Smooth muscle cell (in vitro differentiated cells): ENCODE data around the gene NDOR1. TPM values are rescaled to one million over a fixed set of nuclear protein-coding genes. Genes with fewer than 3 reads are reported as not detected.

Experiments used
- DNase-seq: peaks from one replicate; lab custom pipeline; 2025; ENCODE audit not compliant: unreplicated experiment; lab: John Stamatoyannopoulos, UW
- H2AFZ ChIP-seq: fragments of 200-600 bp; sonication (generic); 2 replicates; pipeline ENCODE4 v1.6.0; 2016; ENCODE audit warnings: antibody characterized with exemption, low read depth, mild to moderate bottlenecking
- H3F3A ChIP-seq: fragments of 200-600 bp; sonication (generic); 2 replicates; pipeline ENCODE4 v1.6.0; 2017; ENCODE audit warnings: antibody characterized with exemption, low read depth
- H3K27ac ChIP-seq: fragments of 200-600 bp; sonication (generic); 2 replicates; pipeline ENCODE4 v1.5.1; 2016; ENCODE audit warnings: low read depth, mild to moderate bottlenecking
- H3K27me3 ChIP-seq: fragments of 200-600 bp; sonication (generic); 2 replicates; pipeline ENCODE4 v1.6.1; 2016; ENCODE audit warnings: low read depth, mild to moderate bottlenecking
- H3K36me3 ChIP-seq: fragments of 200-600 bp; sonication (generic); 2 replicates; pipeline ENCODE4 v1.5.1; 2016; ENCODE audit warnings: low read depth
- H3K4me1 ChIP-seq: fragments of 200-600 bp; sonication (generic); 2 replicates; pipeline ENCODE4 v1.5.1; 2016; ENCODE audit warnings: low read depth
- H3K4me2 ChIP-seq: fragments of 200-600 bp; sonication (generic); 2 replicates; pipeline ENCODE4 v1.6.0; 2016; ENCODE audit warnings: mild to moderate bottlenecking
- H3K4me3 ChIP-seq: fragments of 200-600 bp; sonication (generic); 2 replicates; pipeline ENCODE4 v1.5.1; 2016; ENCODE audit warnings: mild to moderate bottlenecking
- H3K79me2 ChIP-seq: fragments of 200-600 bp; sonication (generic); 2 replicates; pipeline ENCODE4 v1.6.0; 2016; ENCODE audit warnings: low read depth, mild to moderate bottlenecking
- H3K9ac ChIP-seq: fragments of 200-600 bp; sonication (generic); 2 replicates; pipeline ENCODE4 v1.6.0; 2016; ENCODE audit warnings: low read depth
- H3K9me3 ChIP-seq: fragments of 200-600 bp; sonication (generic); replicated peaks from 2 replicates; pipeline ENCODE4 v1.5.1; 2016; ENCODE audit warnings: low read depth
- H4K20me1 ChIP-seq: fragments of 200-600 bp; sonication (generic); 2 replicates; pipeline ENCODE4 v1.6.0; 2016; ENCODE audit warnings: low read depth
- WGBS: methylation state at CpG from one replicate; pipeline ENCODE4 v1.1.7; 2016; ENCODE audit warnings: low lambda C conversion rate; 5-methylcytosine and 5-hydroxymethylcytosine counted together
- polyA plus RNA-seq: library from polyadenylated mRNA; unstranded; fragments of >200 nt; fragmentation: Nextera tagmentation; extraction: Ambion mirVana; gene quantifications from 2 replicates; pipeline ENCODE4 v1.2.1, GENCODE V29; 2016
- total RNA-seq: library from RNA; depleted of rRNA; stranded (reverse); fragments of >200 nt; gene quantifications from 2 replicates; pipeline ENCODE4 v1.2.3, GENCODE V29; 2014
- TF ChIP-seq, protein P1 (sequence below): fragments of 200-600 bp; sonication (generic); IDR thresholded peaks from 2 replicates; pipeline ENCODE4 v1.5.1; 2017; ENCODE audit warnings: borderline replicate concordance, mild to moderate bottlenecking, antibody characterized with exemption; ENCODE audit not compliant: insufficient read depth, poor library complexity, severe bottlenecking

The NDOR1 gene
- total and polyA plus RNA-seq, 2 experiments from 2014 or later: 6.5 to 7.7 TPM

GRCh38 chr9:137247135-137247915 lies 41.8 kb downstream of the NDOR1 start:
- no peak overlapping the region for H2AFZ ChIP-seq
- WGBS: 79% methylated on average over 20 of the region's 20 CpGs
- H3K9ac ChIP-seq: no peak overlapping the region
- H3F3A ChIP-seq: peaks cover 13% of the 10 kb centered on the region
- no peak overlapping the region for H3K4me3 ChIP-seq
- H3K4me1 ChIP-seq: peaks cover 2% of the 10 kb centered on the region
- peaks cover 14% of the 10 kb centered on the region for H3K79me2 ChIP-seq
- no peaks in the 10 kb centered on the region for H3K9me3 ChIP-seq
- DNase-seq: no peak
- no peak overlapping the region for H3K4me2 ChIP-seq
- peaks cover 20% of the 10 kb centered on the region for H4K20me1 ChIP-seq
- no peaks in the 10 kb centered on the region for H3K36me3 ChIP-seq
- H3K27me3 ChIP-seq: no peaks in the 10 kb centered on the region
- TF ChIP-seq, protein P1, sequence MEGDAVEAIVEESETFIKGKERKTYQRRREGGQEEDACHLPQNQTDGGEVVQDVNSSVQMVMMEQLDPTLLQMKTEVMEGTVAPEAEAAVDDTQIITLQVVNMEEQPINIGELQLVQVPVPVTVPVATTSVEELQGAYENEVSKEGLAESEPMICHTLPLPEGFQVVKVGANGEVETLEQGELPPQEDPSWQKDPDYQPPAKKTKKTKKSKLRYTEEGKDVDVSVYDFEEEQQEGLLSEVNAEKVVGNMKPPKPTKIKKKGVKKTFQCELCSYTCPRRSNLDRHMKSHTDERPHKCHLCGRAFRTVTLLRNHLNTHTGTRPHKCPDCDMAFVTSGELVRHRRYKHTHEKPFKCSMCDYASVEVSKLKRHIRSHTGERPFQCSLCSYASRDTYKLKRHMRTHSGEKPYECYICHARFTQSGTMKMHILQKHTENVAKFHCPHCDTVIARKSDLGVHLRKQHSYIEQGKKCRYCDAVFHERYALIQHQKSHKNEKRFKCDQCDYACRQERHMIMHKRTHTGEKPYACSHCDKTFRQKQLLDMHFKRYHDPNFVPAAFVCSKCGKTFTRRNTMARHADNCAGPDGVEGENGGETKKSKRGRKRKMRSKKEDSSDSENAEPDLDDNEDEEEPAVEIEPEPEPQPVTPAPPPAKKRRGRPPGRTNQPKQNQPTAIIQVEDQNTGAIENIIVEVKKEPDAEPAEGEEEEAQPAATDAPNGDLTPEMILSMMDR: no peak
- H3K27ac ChIP-seq: no peak overlapping the region

GRCh38 chr9:137247916-137248175 lies 42.3 kb downstream of the NDOR1 start:
- TF ChIP-seq, protein P1: no peak
- no peak overlapping the region for H3K4me2 ChIP-seq
- peaks cover 9% of the 10 kb centered on the region for H3K79me2 ChIP-seq
- H2AFZ ChIP-seq: no peak overlapping the region
- peaks cover 15% of the 10 kb centered on the region for H4K20me1 ChIP-seq
- no peaks in the 10 kb centered on the region for H3K9me3 ChIP-seq
- DNase-seq: no peak
- no peak overlapping the region for H3K4me3 ChIP-seq
- no peak overlapping the region for H3K27ac ChIP-seq
- H3F3A ChIP-seq: peaks cover 8% of the 10 kb centered on the region
- H3K4me1 ChIP-seq: no peaks in the 10 kb centered on the region
- WGBS: 94% methylated on average over 6 of the region's 6 CpGs
- H3K9ac ChIP-seq: no peak overlapping the region
- no peaks in the 10 kb centered on the region for H3K27me3 ChIP-seq
- H3K36me3 ChIP-seq: no peaks in the 10 kb centered on the region

- H3K4me2 ChIP-seq: no peak overlapping the region
- no peak overlapping the region for H3K27ac ChIP-seq
- no peaks in the 10 kb centered on the region for H3K36me3 ChIP-seq
- DNase-seq: no peak
- WGBS: 87% methylated on average over 14 of the region's 18 CpGs
- H3K4me3 ChIP-seq: no peak overlapping the region
- peaks cover 9% of the 10 kb centered on the region for H3K4me1 ChIP-seq
- no peaks in the 10 kb centered on the region for H3K9me3 ChIP-seq
- no peaks in the 10 kb centered on the region for H3K27me3 ChIP-seq
- no peak overlapping the region for H2AFZ ChIP-seq
- TF ChIP-seq, protein P1: no peak
- H3K79me2 ChIP-seq: peaks cover 3% of the 10 kb centered on the region
- no peak overlapping the region for H3K9ac ChIP-seq
- no peaks in the 10 kb centered on the region for H4K20me1 ChIP-seq
- H3F3A ChIP-seq: no peaks in the 10 kb centered on the region
Measured at GRCh38 chr9:137250329-137251193, 45.1 kb downstream of the NDOR1 start.

- H3K36me3 ChIP-seq: no peaks in the 10 kb centered on the region
- no peaks in the 10 kb centered on the region for H3F3A ChIP-seq
- peaks cover 4% of the 10 kb centered on the region for H4K20me1 ChIP-seq
- no peak within 1 kb of the TSS for H2AFZ ChIP-seq
- H3K27me3 ChIP-seq: no peaks in the 10 kb centered on the region
- no peak within 1 kb of the TSS for H3K4me3 ChIP-seq
- H3K27ac ChIP-seq: no peak within 1 kb of the TSS
- WGBS: 69% methylated on average over 2 of the region's 4 CpGs
- no peak within 1 kb of the TSS for H3K4me2 ChIP-seq
- TF ChIP-seq, protein P1: no peak
- peaks cover 9% of the 10 kb centered on the region for H3K79me2 ChIP-seq
- H3K4me1 ChIP-seq: peaks cover 13% of the 10 kb centered on the region
- no peak for DNase-seq
- no peaks in the 10 kb centered on the region for H3K9me3 ChIP-seq
- H3K9ac ChIP-seq: no peak within 1 kb of the TSS
Measured at GRCh38 chr9:137251194-137251461, 45.6 kb downstream of the NDOR1 start, which contains the start of gene STPG3. STPG3 (plus strand) TSS chr9:137251286; CDS start chr9:137251287, 1 bp downstream.
